Body of pancreas (tissue), 4 donors: ENCODE measurements around the gene MICB. TPM values are rescaled to one million over a fixed set of nuclear protein-coding genes. Genes with fewer than 3 reads are reported as not detected.

Source experiments
- ATAC-seq: fragments of 150-250 bp; one replicate; pipeline ENCODE4 v1.9.1; 2016
- DNase-seq, 4 donors: peaks; one replicate each; pipeline ENCODE4 v3.0.0-alpha.2; 2019
- H3K27ac ChIP-seq, 4 donors: fragments of 200-600 bp; sonication (generic); 1 replicate in 3 of 4; 2 replicates in 1 of 4; pipeline versions ENCODE4 v1.5.1 to v1.6.1; 2016 to 2019; ENCODE audit warnings: mild to moderate bottlenecking in 1 of 4, mixed read lengths in 1 of 4, moderate library complexity in 1 of 4
- H3K27me3 ChIP-seq, 2 donors: fragments of 200-600 bp; sonication (generic); one replicate each; pipeline ENCODE4 v1.6.0; 2016; ENCODE audit warnings: mild to moderate bottlenecking in 1 of 2
- H3K36me3 ChIP-seq, 2 donors: fragments of 200-600 bp; sonication (generic); replicated peaks in 1 of 2; 2 replicates each; pipeline ENCODE4 v1.5.1; 2016; ENCODE audit warnings: low read depth in 2 of 2; ENCODE audit not compliant: insufficient read depth in 1 of 2
- H3K4me1 ChIP-seq: fragments of 200-600 bp; sonication (generic); one replicate; pipeline ENCODE4 v1.6.0; 2016
- H3K4me3 ChIP-seq, 2 donors: fragments of 200-600 bp; sonication (generic); 1 replicate in 1 of 2; 2 replicates in 1 of 2; pipeline ENCODE4 v1.5.1; 2016 to 2019
- H3K9me3 ChIP-seq, 3 donors: fragments of 200-600 bp; sonication (generic); 1 replicate in 2 of 3; 2 replicates in 1 of 3; pipeline ENCODE4 v1.5.1; 2016
- CTCF ChIP-seq, 7 experiments: fragments of 450-650 bp in 4 of 7; fragments of 200-600 bp in 3 of 7; sonication (generic) in 3 of 7; IDR thresholded peaks; one replicate each; pipeline ENCODE4 v1.5.1; 2016 to 2019; ENCODE audit warnings: antibody characterized with exemption in 7 of 7
- POLR2A ChIP-seq, 3 donors: fragments of 450-650 bp; IDR thresholded peaks; one replicate each; pipeline ENCODE4 v1.6.1; 2016; ENCODE audit warnings: antibody characterized with exemption in 3 of 3, mild to moderate bottlenecking in 2 of 3
- WGBS, 2 donors: methylation state at CpG; one replicate each; pipeline ENCODE4 v1.1.5; 2017; 5-methylcytosine and 5-hydroxymethylcytosine counted together
- intact Hi-C: fragments of 100-400 bp; cut with DNase I; formaldehyde crosslinking; loops from one replicate; pipeline ENCODE4 v1.15.1; 2023
- total RNA-seq, 2 donors: library from RNA; depleted of rRNA; stranded (reverse); fragments of >200 nt; gene quantifications; one replicate each; pipeline ENCODE4 v1.1.0, GENCODE V29; 2016

Gene MICB
- total RNA-seq, 2 donors from 2014 or later: 0.78 TPM; not detected in 1

- TF ChIP-seq POLR2A (IDR thresholded peaks at IDR 0.05) (no peak), CTCF (IDR thresholded peaks at IDR 0.05) (no peak)
These were observed 37.8 kb downstream of the MICB start for GRCh38 chr6:31535538-31536324.

DNA sequence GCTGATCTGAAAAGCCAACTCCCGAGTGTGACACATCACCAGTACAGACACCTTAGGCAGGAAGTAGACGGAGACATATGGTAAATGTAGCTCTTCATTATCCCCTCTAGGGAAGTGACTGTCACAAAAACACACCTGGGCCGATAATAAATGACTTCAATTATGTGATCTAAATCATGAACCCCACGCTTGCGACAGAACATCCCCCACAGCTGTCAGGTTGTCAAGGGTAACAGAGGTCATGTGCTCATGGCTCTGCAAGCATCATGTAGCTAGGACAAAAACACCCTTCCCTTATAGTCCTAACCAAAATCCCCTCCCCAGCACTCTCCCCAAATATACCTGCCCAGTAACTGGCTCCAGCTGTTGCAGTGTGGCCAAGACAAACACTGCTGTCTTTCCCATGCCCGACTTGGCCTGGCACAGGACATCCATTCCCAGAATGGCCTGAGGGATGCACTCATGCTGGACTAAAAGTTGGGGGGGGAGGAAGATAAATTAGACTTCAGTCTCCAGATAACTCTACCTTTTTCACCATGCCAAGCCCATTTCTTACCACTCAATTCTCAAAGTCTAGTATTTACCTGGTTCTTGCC is 41.0 kb downstream of the MICB start:
- Histone ChIP-seq H3K4me3 (no peak overlapping the region), H3K27ac (peak overlapping the region in 2 of 4 donors; percentile 45 to 98), H3K9me3 (no peaks in the 10 kb centered on the region), H3K4me1 (peaks cover 34% of the 10 kb centered on the region), H3K36me3 (peaks cover 25 to 38% of the 10 kb centered on the region in 2 donors), H3K27me3 (no peaks in the 10 kb centered on the region)
- intact Hi-C loops: no loop called here
- TF ChIP-seq CTCF (IDR thresholded peaks at IDR 0.05) (no peak), POLR2A (IDR thresholded peaks at IDR 0.05) (no peak)
- WGBS, 2 donors: 30 to 35% methylated on average over 6 of the region's 6 CpGs
- ATAC-seq (no peak), DNase-seq (peak; percentile 59 to 75 (median 63))

More at GRCh38 chr6:31535538-31536324, 37.8 kb downstream of the MICB start:
- H3K4me3 ChIP-seq: no peak overlapping the region
- ATAC-seq: no peak
- intact Hi-C loops: no loop called here
- peaks cover 36 to 54% of the 10 kb centered on the region in 2 donors for H3K36me3 ChIP-seq
- no peaks in the 10 kb centered on the region for H3K9me3 ChIP-seq
- WGBS, 2 donors: 33 to 37% methylated on average over 2 of the region's 2 CpGs
- H3K27ac ChIP-seq: no peak overlapping the region
- peaks cover 27% of the 10 kb centered on the region for H3K4me1 ChIP-seq
- no peak for DNase-seq
- no peaks in the 10 kb centered on the region for H3K27me3 ChIP-seq

- no peak for ATAC-seq
- intact Hi-C loops: no loop called here
- no peak for DNase-seq
- Histone ChIP-seq H3K4me1 (peaks cover 34% of the 10 kb centered on the region), H3K36me3 (peaks cover 8 to 21% of the 10 kb centered on the region in 2 donors), H3K9me3 (no peaks in the 10 kb centered on the region), H3K27ac (peak overlapping the region; percentile 93 to 98 (median 94)), H3K27me3 (no peaks in the 10 kb centered on the region), H3K4me3 (peak overlapping the region; percentile 78 to 88)
- WGBS, 2 donors: 3 to 8% methylated on average over 4 of the region's 4 CpGs
- TF ChIP-seq CTCF (IDR thresholded peaks at IDR 0.05) (no peak), POLR2A (IDR thresholded peaks at IDR 0.05) (no peak)
These were observed 42.7 kb downstream of the MICB start for GRCh38 chr6:31540640-31541039.

DNA sequence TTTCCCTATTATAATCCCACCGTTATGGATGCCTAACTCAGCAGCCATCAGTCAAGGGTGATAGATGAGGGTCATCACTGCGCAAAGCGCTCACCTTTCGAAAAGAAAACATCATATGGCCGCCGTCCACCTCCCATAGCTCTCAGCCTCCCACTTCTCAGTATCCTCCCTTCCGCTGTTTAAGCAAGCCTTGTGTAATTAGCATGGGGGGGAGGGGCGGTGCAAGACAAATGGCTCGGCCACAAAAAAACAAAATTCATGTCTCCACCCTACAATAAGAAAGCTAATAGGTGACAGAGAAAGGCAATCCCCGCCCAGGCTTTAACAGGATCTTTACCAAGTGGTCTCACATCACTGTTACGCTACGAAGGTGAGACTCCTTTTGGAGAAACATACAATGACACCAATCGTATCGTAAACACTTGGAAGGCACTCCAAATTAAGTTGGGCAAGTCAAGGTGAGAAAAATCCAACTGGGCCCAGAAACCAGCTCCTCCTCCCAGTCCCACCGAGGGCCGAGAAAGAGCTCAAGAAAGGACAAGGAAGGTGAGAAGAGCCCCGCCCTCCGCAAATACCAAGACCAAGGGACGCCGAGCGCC is 43.2 kb downstream of the MICB start:
- TF ChIP-seq CTCF (IDR thresholded peaks at IDR 0.05) (no peak), POLR2A (IDR thresholded peaks at IDR 0.05) (no peak)
- Histone ChIP-seq H3K36me3 (peaks cover 3 to 16% of the 10 kb centered on the region in 2 donors), H3K9me3 (no peaks in the 10 kb centered on the region), H3K27ac (peak overlapping the region; percentile 93 to 98 (median 94)), H3K4me3 (peak overlapping the region; percentile 78 to 88), H3K4me1 (peaks cover 34% of the 10 kb centered on the region), H3K27me3 (no peaks in the 10 kb centered on the region)
- DNase-seq (peak; percentile 33 to 61 (median 56)), ATAC-seq (no peak)
- 0 to 1% methylated on average over 21 of the region's 21 CpGs for WGBS, 2 donors
- intact Hi-C loops: no loop called here
